Measurements from ENCODE around the gene TSSK2. TPM values are rescaled to one million over a fixed set of nuclear protein-coding genes. Genes with fewer than 3 reads are reported as not detected.

TSSK2 gene
- total RNA-seq, 4 donors from 2014 or later: not detected

GRCh38 chr22:19143967-19144400 lies 12.9 kb downstream of the TSSK2 start:
- no peaks in the 10 kb centered on the region for H3K9me3 ChIP-seq
- 0 to 4% methylated on average over 7 to 17 of the region's 17 CpGs for WGBS, 2 donors (ENCODE audit: low coverage in 1 of 2)
- H3K27me3 ChIP-seq: peaks cover 14% of the 10 kb centered on the region
- H3K4me3 ChIP-seq: peak overlapping the region; percentile 71 to 89 (median 80)
- in situ Hi-C loops (cut with MboI; ENCODE audit: low pct_ligation_motif_present in 1 of 4, low pct_unique_long_range_greater_than_20kb in 1 of 4, low sequenced_read_pairs in 3 of 4): loop anchor here in 1 of 4 donors (25.0 kb wide), 1 partner anchor 493 kb away; no protein-coding TSS in a partner anchor
- TF ChIP-seq CTCF (IDR thresholded peaks at IDR 0.05): no peak
- TF ChIP-seq POLR2AphosphoS5 (IDR thresholded peaks at IDR 0.05): no peak
- no peak for TF ChIP-seq EP300 (IDR thresholded peaks at IDR 0.05; ENCODE audit: low read depth)
- TF ChIP-seq POLR2A (IDR thresholded peaks at IDR 0.05): no peak
- H3K36me3 ChIP-seq: peaks cover 0 to 25% (median 11%) of the 10 kb centered on the region in 4 donors
- H3K4me1 ChIP-seq: peaks cover 8 to 17% (median 13%) of the 10 kb centered on the region in 4 donors
- no peak for DNase-seq
- peak overlapping the region; percentile 76 to 89 (median 84) for H3K27ac ChIP-seq
- intact Hi-C loops (cut with DNase I; ENCODE audit: low total_unique reads): no loop called here

- in situ Hi-C loops (cut with MboI; ENCODE audit: low pct_ligation_motif_present in 1 of 4, low pct_unique_long_range_greater_than_20kb in 1 of 4, low sequenced_read_pairs in 3 of 4): loop anchor here in 1 of 4 donors (25.0 kb wide), 1 partner anchor 491 kb away; no protein-coding TSS in a partner anchor
- Histone ChIP-seq H3K4me1 (peaks cover 8 to 25% (median 19%) of the 10 kb centered on the region in 4 donors), H3K27ac (no peak overlapping the region), H3K9me3 (no peaks in the 10 kb centered on the region), H3K4me3 (no peak overlapping the region), H3K36me3 (peaks cover 0 to 9% (median 1%) of the 10 kb centered on the region in 4 donors), H3K27me3 (peaks cover 36% of the 10 kb centered on the region)
- WGBS, 2 donors (ENCODE audit: low coverage in 1 of 2): 78% methylated on average over 8 to 11 of the region's 11 CpGs
- intact Hi-C loops (cut with DNase I; ENCODE audit: low total_unique reads): no loop called here
- TF ChIP-seq POLR2A (IDR thresholded peaks at IDR 0.05) (no peak), POLR2AphosphoS5 (IDR thresholded peaks at IDR 0.05) (no peak), EP300 (IDR thresholded peaks at IDR 0.05; ENCODE audit: low read depth) (no peak), CTCF (IDR thresholded peaks at IDR 0.05) (no peak)
- DNase-seq: no peak
These were observed 15.3 kb downstream of the TSSK2 start for GRCh38 chr22:19146215-19146968.

- 43 to 53% methylated on average over 4 to 9 of the region's 9 CpGs for WGBS, 2 donors (ENCODE audit: low coverage in 1 of 2)
These were observed 16.2 kb downstream of the TSSK2 start for GRCh38 chr22:19147195-19147780.

More at GRCh38 chr22:19147195-19147780, 16.2 kb downstream of the TSSK2 start:
- no peak overlapping the region for H3K27ac ChIP-seq
- H3K36me3 ChIP-seq: peaks cover 0 to 2% (median 0%) of the 10 kb centered on the region in 4 donors
- peaks cover 45% of the 10 kb centered on the region for H3K27me3 ChIP-seq
- H3K4me1 ChIP-seq: peaks cover 8 to 25% (median 19%) of the 10 kb centered on the region in 4 donors
- DNase-seq: no peak
- intact Hi-C loops (cut with DNase I; ENCODE audit: low total_unique reads): no loop called here
- no peaks in the 10 kb centered on the region for H3K9me3 ChIP-seq
- TF ChIP-seq POLR2A (IDR thresholded peaks at IDR 0.05) (no peak), POLR2AphosphoS5 (IDR thresholded peaks at IDR 0.05) (no peak), EP300 (IDR thresholded peaks at IDR 0.05; ENCODE audit: low read depth) (no peak), CTCF (IDR thresholded peaks at IDR 0.05) (no peak)
- no peak overlapping the region for H3K4me3 ChIP-seq
- in situ Hi-C loops (cut with MboI; ENCODE audit: low pct_ligation_motif_present in 1 of 4, low pct_unique_long_range_greater_than_20kb in 1 of 4, low sequenced_read_pairs in 3 of 4): loop anchor here in 1 of 4 donors (25.0 kb wide), 1 partner anchor 490 kb away; no protein-coding TSS in a partner anchor

Measured in transverse colon (tissue), 4 donors.